GM21360 (cell line): ENCODE measurements around the gene MTHFSD.
A peak's percentile ranks its signal among the peaks of the same experiment; 100 is the strongest.
"Not testable (repeated sequence)": the region's sequence is repeated elsewhere in the genome, so short reads cannot be mapped to it uniquely, and the experiment has no call there.

Source experiments
- ATAC-seq: cut with Tn5 transposase; IDR thresholded peaks from one replicate; pipeline ENCODE4 v1.9.1; 2021; ENCODE audit warnings: mild to moderate bottlenecking, moderate library complexity; ENCODE audit not compliant: unreplicated experiment

The MTHFSD gene, protein sequence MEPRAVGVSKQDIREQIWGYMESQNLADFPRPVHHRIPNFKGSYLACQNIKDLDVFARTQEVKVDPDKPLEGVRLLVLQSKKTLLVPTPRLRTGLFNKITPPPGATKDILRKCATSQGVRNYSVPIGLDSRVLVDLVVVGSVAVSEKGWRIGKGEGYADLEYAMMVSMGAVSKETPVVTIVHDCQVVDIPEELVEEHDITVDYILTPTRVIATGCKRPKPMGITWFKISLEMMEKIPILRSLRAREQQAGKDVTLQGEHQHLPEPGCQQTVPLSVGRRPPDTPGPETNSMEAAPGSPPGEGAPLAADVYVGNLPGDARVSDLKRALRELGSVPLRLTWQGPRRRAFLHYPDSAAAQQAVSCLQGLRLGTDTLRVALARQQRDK

DNA sequence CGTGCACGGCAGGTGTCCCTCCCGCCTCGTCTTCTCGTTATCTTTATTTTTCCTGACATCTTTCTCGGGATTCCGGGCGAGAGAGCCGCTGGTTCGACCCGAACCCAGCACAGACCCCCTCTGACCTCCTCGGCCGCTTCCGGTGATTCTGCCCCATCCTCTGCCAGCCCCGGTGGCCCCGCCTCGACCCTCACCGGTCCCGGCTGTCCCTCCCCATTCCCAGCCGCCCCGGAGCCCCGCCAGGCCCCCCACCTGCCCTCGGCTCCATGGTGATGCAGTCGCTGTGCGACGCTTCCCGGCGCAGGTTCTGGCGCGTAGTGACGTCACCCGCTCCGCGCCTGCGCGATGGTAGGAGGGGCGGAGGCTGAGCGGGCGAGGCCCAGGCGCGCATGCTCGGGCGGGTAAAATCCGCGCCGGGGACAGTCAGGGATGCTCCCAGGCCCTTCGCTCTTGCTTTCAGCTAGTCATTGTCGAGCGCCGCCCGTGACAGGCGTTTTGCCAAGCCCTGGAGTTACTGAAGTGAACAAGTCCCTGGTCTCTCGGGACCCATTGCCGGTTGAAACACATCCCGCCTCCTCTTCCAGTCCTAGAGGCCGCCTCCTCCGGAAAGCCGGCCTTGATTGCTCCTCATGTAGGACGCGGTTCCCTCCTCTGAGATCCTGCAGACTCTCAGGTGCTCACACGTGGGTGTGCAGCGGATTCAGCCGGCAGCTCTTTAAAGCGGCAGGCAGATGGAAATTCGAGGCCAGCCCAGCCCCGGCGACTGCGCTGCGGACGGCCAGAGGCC, at the start of gene MTHFSD:
MTHFSD (minus strand) TSS at position 319 of the 787 bp plus-strand sequence; CDS start at position 268, 51 bp downstream.
- ATAC-seq: peak; percentile 70

DNA sequence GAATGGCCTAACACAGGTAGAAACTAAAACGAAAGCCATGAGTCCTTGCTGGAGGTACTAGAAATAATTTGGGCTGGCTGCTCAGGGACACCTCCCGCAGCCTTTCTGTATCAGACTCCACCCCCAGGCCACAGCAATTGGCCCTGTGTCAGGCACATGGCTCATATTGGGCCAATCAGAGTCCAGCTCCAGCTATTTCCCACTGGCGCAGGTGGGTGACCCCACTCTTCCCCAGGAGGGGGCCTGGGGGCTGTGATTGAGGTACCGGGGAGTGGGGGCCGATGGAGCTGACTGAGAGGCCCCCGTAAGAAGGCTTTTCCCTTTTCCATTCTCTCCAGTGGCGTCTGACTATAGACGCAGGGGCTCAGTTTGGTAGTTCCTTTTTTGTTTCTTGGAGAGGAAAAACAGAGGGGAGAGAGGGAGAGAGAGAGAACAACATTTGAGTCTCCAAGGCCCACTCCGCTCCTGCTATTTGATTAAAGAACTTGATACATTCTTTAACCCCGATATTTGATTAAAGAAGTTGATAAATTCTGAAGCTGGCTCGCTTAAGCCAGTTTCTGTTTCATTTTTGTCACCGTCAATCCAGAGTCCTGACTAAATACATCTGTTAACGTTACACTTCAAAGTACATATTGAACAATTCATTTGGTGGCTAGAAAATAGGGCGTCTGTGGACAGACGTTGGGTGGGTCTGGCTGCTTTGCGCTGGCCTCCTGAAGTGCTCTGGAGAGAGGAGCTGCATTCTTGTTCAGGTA, 49.6 kb upstream of the MTHFSD start:
- ATAC-seq: no peak

DNA sequence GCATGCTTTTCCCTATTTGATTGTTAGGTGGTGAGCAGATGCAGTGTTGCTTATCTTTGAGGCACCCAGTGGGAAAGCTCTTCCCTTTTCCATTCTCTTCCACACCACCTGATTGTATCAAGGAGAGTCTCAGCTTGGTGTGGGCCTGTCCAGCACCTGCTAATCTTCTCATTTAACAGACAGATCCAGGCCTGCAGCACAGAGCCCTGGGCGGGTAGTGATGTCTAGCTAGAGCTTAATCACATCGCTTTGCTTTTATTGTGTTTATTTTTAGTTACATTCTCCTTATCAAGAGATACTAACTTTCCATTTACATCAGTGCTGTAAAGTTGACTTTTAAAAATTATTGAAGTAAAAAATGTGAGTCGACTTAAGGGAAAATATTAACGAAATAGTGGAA, 47.5 kb upstream of the MTHFSD start:
- no peak for ATAC-seq

DNA sequence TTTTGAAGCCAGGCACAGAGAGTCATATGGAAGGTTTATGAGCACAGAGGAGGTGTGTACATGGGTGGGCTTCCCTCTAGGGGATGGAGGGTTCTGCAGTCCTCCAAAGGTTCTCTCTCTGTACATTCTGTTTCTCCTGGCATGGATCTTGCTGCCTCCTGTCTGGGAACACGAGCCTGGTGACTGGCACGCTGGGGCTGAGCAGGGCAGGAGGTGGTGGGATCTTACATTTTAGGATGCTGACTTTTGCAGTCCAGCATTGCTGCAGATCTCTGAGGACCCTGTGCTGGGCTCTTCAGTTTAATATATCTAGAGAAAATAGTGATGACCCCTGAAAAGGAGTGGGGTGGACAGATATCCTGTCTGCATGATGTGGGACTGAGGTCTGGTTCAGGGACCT, 46.3 kb upstream of the MTHFSD start:
- no peak for ATAC-seq

DNA sequence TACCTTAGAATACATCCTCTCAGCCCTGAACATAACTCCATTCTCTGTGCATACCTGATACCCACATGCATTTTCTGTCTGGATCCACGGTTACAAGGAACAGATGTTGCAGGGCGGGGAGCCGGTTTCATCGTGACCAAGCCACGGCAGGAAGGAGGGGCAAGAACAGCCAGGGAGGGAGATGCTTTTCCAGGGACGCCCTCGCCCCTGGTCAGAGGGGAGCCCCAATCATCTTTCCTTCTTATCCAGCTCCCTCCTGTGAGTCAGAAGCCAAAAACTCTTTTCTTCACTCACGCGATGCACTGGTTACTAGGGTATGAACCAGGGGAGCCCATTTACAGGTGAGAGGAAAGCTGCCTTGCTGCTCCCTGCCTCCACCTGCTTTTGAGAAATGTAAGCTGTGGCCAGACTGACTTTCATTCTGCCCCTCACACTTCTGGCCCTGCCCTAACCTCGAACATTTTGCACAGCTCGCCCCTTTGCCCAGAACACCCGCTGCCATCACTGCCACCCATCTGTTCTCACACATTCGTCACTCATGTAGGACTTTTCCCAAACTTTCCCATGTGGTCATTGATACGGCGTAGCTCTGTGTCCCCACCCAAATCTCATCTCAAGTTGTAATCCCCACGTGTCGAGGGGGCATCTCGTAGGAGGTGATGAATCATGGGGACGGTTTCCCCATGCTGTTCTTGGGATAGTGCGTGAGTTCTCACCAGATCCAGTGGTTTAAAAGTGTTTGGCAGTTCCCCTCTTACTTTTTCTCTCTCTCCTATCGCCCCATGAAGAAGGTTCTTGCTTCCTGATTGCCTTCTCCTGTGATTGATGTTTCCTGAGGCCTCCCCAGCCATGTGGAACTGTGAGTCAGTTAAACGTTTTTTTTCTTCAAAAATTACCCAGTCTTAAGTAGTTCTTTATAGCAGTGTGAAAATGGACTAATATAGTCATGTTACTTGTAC, 43.9 kb upstream of the MTHFSD start:
- no peak for ATAC-seq

DNA sequence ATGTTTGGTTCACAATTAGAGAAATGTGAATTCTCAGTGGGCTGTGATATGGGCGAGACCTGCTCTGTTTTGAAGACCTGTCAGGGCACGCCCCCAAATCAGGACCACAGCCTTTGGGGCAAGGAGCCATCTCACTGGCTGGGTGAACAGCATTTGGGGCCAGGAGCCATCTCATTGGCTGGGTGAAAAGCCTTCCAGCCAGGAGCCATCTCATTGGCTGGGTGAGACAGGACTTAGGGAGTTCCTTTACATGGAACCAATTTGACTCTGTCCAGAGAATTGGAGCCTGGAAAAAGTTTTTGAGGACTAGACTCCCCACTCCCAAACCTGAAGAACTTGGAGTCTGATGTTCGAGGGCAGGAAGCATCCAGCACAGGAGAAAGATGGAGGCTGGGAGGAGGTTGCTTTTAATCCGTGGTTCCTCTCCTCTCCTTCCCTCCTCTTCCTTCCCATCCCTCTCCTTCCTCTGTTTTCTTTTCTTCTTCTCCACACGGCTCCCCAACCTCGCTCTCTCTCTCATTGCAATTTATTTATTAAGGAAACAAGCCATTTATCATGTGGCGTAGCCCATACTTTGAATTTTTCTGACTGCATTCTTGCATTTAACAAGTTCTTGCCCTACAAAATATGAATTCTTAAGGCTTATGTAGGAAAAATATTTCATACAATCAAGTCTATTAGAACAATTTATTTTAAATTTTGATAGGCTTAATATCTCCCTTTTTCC, 43.0 kb upstream of the MTHFSD start:
- ATAC-seq: no peak

DNA sequence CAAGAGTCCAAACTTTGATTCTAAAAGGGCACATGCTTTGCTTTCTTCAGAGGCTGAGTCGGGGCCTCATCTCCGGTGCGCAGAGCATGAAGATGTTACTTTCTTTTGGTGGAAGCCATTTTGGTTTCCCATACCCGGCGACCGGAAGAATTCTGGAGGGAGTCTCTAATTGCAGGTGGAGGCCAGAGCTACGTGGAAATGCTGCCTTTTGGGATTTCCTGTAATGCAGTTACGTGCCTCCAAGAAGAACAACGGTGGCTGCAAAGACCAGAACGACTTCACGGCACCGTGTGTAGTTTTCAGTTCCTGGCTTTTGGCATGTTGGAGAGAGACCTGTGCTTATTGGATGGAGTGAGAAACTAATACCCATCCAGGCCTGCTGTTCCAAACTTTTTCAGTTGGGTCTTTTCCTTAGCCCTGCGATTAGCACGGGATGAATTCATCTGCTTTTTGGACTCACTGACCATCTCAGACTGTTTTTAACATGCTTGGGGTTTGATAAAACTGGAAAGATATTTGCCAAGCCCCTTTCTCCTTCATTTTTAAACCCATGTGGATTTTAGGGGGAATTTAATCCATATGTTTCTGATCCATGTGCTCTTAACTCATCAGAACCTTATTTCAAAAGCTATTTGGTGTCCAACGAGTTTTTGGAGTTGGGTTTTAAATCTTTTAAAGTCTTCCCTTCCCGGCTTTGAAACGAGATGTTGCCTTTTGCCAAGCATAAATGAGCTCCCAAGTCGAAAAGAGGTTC, 42.3 kb upstream of the MTHFSD start:
- ATAC-seq: no peak

DNA sequence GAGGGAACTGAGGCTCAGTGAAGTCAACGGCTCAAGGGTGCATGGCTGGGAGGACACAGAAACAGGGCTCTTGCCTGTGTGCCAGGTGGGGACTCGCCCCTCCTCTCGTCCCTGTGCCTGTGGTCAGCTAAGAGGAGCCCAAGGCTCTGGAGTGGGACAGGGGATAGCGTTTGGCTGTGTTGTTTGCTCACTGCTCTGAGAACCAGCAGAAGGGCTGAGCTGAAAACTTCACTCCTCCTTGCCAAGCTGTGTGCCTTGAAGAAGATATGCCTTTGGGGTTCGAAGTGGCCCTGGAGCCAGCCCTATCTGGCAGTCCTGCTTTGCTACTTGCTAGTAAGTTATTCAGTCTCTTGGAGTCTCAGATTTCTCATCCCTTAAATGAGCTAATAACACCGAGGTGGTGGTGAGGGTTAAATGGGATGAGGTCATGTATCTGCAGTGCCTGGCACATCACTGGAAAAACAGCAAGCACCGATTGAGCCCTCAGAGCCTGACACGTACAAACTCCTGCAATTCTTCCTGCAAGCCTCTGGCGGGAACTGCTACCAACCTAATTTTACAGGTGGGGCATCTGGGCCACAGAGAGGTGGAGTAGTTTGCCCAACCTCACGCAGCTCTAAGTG, 41.1 kb upstream of the MTHFSD start:
- no peak for ATAC-seq

DNA sequence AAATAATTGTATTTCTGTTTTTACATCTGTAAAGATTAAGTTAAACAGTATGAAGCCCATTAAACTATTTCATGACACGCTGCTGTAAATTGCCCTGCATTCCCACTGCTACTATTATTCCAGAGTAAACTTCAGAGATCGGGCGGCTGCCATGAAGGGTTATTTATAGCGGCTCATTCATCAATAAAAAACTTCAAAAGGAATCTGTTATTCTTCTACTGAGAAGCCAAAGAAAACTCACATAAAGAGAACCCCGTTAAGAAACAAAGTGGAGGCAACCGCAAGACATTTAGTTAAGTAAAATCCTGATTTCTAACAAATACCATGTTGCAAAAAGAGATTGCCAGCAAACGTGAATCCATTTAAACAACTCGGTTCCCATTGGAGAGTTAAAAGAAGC, 39.7 kb upstream of the MTHFSD start:
- no peak for ATAC-seq

DNA sequence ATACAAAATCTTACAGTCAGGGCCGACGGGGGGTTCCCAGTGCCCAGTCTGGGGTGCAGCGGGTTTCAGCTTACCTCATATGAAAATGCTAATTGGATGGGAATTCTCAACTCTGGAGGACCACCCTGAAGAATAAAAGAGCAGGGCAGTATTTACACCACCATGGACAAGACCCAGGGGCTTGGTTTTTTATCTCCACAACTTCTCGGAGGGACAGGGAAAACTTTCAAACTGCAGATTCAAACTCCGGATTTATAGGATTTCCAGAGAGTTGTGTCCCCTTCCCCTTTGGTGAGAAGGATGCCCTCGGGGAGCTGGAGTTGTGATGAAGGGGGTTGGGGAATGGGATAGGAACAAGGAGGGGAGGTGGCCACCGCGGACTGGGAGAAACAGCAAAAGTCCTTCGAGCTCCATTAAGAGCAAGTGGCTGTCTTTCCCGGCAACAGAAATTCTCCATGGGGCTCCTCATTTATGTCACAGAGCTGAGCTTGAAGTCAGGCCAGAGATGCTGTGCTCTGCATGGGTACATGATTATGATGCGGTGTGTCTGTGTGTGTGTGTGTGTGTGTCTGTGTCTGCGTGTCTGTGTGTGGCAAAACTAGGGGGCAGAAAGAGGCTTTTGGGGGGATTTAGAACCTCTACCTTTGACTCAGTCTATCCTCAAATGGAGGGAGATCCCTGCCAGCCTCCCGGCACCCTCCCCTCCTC, 39.0 kb upstream of the MTHFSD start:
- no peak for ATAC-seq

DNA sequence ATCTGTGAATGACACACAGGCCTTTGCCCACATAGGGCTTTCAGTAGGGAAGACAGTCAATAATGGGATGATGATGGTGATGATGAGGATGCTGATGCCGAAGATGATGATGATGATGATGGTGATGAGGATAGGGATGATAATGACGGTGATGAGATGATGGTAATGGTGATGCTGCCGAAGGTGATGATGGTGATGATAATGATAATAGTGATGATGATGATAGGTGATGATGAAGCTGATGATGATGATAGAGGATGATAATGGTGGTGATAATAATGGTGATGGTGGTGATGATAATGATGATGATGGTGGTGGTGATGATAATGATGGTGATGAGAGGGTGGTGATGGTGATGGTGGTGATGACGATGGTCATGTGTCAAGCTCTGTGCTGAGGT, 36.2 kb upstream of the MTHFSD start:
- no peak for ATAC-seq

DNA sequence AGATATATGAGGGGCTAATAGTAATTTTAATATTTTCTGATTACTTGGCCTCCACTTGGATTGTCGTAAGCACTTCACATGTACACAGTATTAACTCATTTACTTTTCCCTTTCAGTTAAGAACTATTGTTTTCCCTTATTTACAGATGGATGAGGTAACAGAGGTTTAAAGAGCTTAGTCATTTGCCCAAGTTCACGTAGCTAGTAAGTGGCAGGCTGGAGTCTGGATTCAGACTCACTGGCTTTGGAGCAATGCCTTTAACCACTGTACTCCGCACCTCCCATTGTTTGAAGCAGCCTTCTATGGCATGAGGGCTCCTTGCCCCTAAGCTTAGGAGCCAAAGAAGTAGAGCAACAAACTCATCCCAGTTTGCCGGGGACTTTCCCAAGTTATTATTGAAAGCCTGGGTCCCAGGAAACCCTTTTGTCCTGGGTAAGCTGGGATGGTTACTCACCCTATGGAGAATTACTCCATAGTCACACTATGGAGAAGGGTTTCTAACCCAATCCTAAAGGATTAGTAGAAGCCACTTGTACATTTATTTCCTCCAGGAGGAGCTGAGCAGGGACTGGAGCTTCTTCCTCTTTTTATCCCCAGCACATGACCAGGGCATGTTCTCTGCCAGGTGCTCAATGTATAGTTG, 35.6 kb upstream of the MTHFSD start:
- ATAC-seq: no peak

DNA sequence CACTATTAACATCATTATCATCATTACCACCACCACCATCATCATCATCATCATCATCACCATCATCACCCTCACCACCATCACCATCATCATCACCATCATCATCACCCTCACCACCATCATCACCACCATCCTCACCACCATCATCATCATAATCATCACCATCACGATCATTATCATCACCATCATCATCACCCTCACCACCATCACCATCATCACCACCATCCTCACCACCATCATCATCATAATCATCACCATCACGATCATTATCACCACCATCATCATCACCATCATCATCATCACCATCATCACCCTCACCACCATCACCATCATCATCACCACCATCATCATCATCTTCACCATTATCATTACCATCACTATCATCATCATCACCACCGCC, 32.9 kb upstream of the MTHFSD start:
- ATAC-seq: not testable (repeated sequence)

DNA sequence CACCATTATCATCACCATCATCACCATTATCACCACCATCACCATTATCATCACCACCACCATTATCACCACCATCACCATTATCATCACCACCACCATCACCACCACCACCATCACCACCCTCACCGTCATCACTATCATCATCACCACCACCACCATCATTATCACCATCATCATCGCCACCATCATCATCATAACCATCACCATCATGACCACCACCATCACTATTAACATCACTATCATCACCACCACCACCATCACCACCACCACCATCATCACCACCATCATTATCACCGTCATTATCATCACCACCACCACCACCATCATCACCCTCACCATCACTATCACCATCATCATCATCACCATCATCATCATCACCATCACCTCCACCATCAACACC, 32.5 kb upstream of the MTHFSD start:
- ATAC-seq: no peak

DNA sequence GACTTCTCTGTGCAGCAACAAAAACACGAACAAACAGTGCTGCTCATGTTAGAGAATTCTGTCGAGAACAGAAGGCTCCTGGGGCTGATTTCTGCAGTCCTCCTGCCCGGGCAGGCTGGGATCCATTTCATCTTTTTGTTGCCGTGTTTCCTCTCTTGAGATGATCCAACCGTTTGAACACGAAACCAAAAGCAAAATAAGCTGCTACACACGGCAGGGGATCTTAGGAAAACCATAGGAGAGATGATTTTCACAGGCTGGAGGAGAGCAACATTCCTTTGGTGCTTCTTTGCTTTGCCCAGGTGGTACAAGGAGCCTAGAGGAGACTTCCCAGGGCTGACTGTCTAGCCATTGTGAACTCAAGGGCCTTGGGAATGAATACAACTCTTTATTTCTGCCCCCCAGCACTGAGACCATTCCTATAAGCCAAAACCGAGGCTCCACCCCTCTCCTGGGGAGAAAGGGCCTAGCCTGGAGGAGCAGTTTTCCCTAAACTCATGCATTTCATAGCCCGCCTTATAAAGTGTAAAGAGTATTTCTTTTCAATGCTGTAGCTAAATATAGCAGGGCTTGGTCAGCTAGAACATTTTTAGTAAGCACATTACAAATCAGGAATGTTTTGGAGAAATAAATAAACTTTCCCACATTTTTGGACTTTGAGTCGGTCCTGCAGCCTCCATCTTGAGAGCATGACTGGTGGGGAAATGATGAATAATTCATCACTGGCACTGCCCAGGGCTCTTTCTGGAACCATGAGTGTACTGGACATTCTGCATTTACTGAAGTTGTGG, 31.0 kb upstream of the MTHFSD start:
- ATAC-seq: no peak
